Smooth muscle cell (in vitro differentiated cells): ENCODE measurements around the gene DIAPH2. TPM values are rescaled to one million over a fixed set of nuclear protein-coding genes. Genes with fewer than 3 reads are reported as not detected.

ENCODE experiments used
- DNase-seq: peaks from one replicate; lab custom pipeline; 2025; ENCODE audit not compliant: unreplicated experiment; lab: John Stamatoyannopoulos, UW
- H2AFZ ChIP-seq: fragments of 200-600 bp; sonication (generic); 2 replicates; pipeline ENCODE4 v1.6.0; 2016; ENCODE audit warnings: antibody characterized with exemption, low read depth, mild to moderate bottlenecking
- H3F3A ChIP-seq: fragments of 200-600 bp; sonication (generic); 2 replicates; pipeline ENCODE4 v1.6.0; 2017; ENCODE audit warnings: antibody characterized with exemption, low read depth
- H3K27ac ChIP-seq: fragments of 200-600 bp; sonication (generic); 2 replicates; pipeline ENCODE4 v1.5.1; 2016; ENCODE audit warnings: low read depth, mild to moderate bottlenecking
- H3K27me3 ChIP-seq: fragments of 200-600 bp; sonication (generic); 2 replicates; pipeline ENCODE4 v1.6.1; 2016; ENCODE audit warnings: low read depth, mild to moderate bottlenecking
- H3K36me3 ChIP-seq: fragments of 200-600 bp; sonication (generic); 2 replicates; pipeline ENCODE4 v1.5.1; 2016; ENCODE audit warnings: low read depth
- H3K4me1 ChIP-seq: fragments of 200-600 bp; sonication (generic); 2 replicates; pipeline ENCODE4 v1.5.1; 2016; ENCODE audit warnings: low read depth
- H3K4me2 ChIP-seq: fragments of 200-600 bp; sonication (generic); 2 replicates; pipeline ENCODE4 v1.6.0; 2016; ENCODE audit warnings: mild to moderate bottlenecking
- H3K4me3 ChIP-seq: fragments of 200-600 bp; sonication (generic); 2 replicates; pipeline ENCODE4 v1.5.1; 2016; ENCODE audit warnings: mild to moderate bottlenecking
- H3K79me2 ChIP-seq: fragments of 200-600 bp; sonication (generic); 2 replicates; pipeline ENCODE4 v1.6.0; 2016; ENCODE audit warnings: low read depth, mild to moderate bottlenecking
- H3K9ac ChIP-seq: fragments of 200-600 bp; sonication (generic); 2 replicates; pipeline ENCODE4 v1.6.0; 2016; ENCODE audit warnings: low read depth
- H3K9me3 ChIP-seq: fragments of 200-600 bp; sonication (generic); replicated peaks from 2 replicates; pipeline ENCODE4 v1.5.1; 2016; ENCODE audit warnings: low read depth
- H4K20me1 ChIP-seq: fragments of 200-600 bp; sonication (generic); 2 replicates; pipeline ENCODE4 v1.6.0; 2016; ENCODE audit warnings: low read depth
- CTCF ChIP-seq: fragments of 200-600 bp; sonication (generic); IDR thresholded peaks from 2 replicates; pipeline ENCODE4 v1.5.1; 2017; ENCODE audit warnings: borderline replicate concordance, mild to moderate bottlenecking, antibody characterized with exemption; ENCODE audit not compliant: insufficient read depth, poor library complexity, severe bottlenecking
- WGBS: methylation state at CpG from one replicate; pipeline ENCODE4 v1.1.7; 2016; ENCODE audit warnings: low lambda C conversion rate; 5-methylcytosine and 5-hydroxymethylcytosine counted together
- polyA plus RNA-seq: library from polyadenylated mRNA; unstranded; fragments of >200 nt; fragmentation: Nextera tagmentation; extraction: Ambion mirVana; gene quantifications from 2 replicates; pipeline ENCODE4 v1.2.1, GENCODE V29; 2016
- total RNA-seq: library from RNA; depleted of rRNA; stranded (reverse); fragments of >200 nt; gene quantifications from 2 replicates; pipeline ENCODE4 v1.2.3, GENCODE V29; 2014

DIAPH2 gene
- total and polyA plus RNA-seq, 2 experiments from 2014 or later: 12.8 to 19.9 TPM

DNA sequence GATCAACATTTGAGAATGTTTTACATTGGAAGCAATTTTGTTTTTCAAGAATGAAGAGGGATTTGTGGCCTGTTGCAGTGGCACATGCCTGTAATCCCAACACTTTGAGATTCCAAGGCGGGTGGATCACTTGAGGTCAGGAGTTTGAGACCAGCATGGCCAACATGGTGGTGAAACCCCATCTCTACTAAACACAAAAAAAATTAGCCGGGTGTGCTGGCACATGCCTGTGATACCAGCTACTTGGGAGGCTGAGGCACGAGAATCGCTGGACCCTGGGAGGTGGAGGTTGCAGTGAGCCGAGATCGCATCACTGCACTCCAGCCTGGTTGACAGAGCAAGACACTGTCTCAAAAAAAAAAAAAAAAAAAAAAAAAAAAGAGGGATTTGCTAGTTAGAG, 326.9 kb downstream of the DIAPH2 start:
- H3K9ac ChIP-seq: no peak overlapping the region
- H3K4me3 ChIP-seq: no peak overlapping the region
- WGBS: 100% methylated on average over 5 of the region's 6 CpGs

GRCh38 chrX:97016106-97016505, 331.5 kb downstream of the DIAPH2 start:
- Histone ChIP-seq H3K79me2 (no peaks in the 10 kb centered on the region), H3K4me2 (no peak overlapping the region), H4K20me1 (no peaks in the 10 kb centered on the region), H3F3A (no peaks in the 10 kb centered on the region), H3K9ac (no peak overlapping the region), H3K4me3 (no peak overlapping the region), H3K4me1 (peaks cover 5% of the 10 kb centered on the region), H3K27ac (no peak overlapping the region), H3K36me3 (no peaks in the 10 kb centered on the region), H2AFZ (no peak overlapping the region), H3K27me3 (no peaks in the 10 kb centered on the region), H3K9me3 (no peaks in the 10 kb centered on the region)
- DNase-seq: no peak
- no peak for TF ChIP-seq CTCF
- 86% methylated on average over 2 of the region's 2 CpGs for whole genome bisulfite sequencing

More for the DNA sequence above, 326.9 kb downstream of the DIAPH2 start:
- TF ChIP-seq CTCF: no peak
- Histone ChIP-seq H3K9me3 (no peaks in the 10 kb centered on the region), H3F3A (no peaks in the 10 kb centered on the region), H3K4me1 (peaks cover 5% of the 10 kb centered on the region), H3K79me2 (no peaks in the 10 kb centered on the region), H3K27me3 (no peaks in the 10 kb centered on the region), H3K36me3 (no peaks in the 10 kb centered on the region), H4K20me1 (peaks cover 4% of the 10 kb centered on the region), H2AFZ (no peak overlapping the region), H3K27ac (no peak overlapping the region), H3K4me2 (no peak overlapping the region)
- DNase-seq: no peak

DNA sequence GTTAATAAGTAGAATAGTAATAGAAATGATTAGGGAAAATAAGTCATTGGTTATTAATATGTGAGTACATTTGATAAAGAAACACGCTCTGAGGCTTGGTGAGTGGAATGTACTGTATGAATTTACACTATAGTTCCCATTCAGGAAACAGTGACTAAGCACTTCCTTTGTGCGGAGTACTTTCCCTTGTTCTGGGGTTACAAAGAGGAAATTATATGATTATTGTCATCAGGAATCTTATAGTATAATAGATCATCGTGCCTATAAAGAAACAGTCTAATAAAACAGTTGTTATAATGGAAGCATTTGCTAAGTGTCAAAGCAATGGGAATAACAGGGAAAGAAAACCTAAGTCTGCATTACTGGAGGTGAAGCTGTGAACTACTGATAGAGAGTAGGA, 337.0 kb downstream of the DIAPH2 start:
- H4K20me1 ChIP-seq: no peaks in the 10 kb centered on the region
- H3K4me3 ChIP-seq: no peak overlapping the region
- H3K27me3 ChIP-seq: no peaks in the 10 kb centered on the region
- H3K9ac ChIP-seq: no peak overlapping the region
- H2AFZ ChIP-seq: no peak overlapping the region
- no peak overlapping the region for H3K27ac ChIP-seq
- WGBS: 90% methylated on average over 3 of the region's 3 CpGs
- no peak for TF ChIP-seq CTCF
- H3F3A ChIP-seq: no peaks in the 10 kb centered on the region
- H3K4me2 ChIP-seq: no peak overlapping the region
- H3K36me3 ChIP-seq: no peaks in the 10 kb centered on the region
- peaks cover 4% of the 10 kb centered on the region for H3K4me1 ChIP-seq
- H3K9me3 ChIP-seq: no peaks in the 10 kb centered on the region
- no peak for DNase-seq
- no peaks in the 10 kb centered on the region for H3K79me2 ChIP-seq

GRCh38 chrX:97026406-97026805, 341.8 kb downstream of the DIAPH2 start:
- no peak overlapping the region for H3K4me3 ChIP-seq
- no peaks in the 10 kb centered on the region for H3K9me3 ChIP-seq
- no peaks in the 10 kb centered on the region for H3K27me3 ChIP-seq
- H3F3A ChIP-seq: no peaks in the 10 kb centered on the region
- H2AFZ ChIP-seq: no peak overlapping the region
- no peaks in the 10 kb centered on the region for H3K36me3 ChIP-seq
- H3K9ac ChIP-seq: no peak overlapping the region
- H3K27ac ChIP-seq: no peak overlapping the region
- no peak overlapping the region for H3K4me2 ChIP-seq
- WGBS: 43% methylated on average over 2 of the region's 2 CpGs
- no peaks in the 10 kb centered on the region for H3K79me2 ChIP-seq
- no peaks in the 10 kb centered on the region for H4K20me1 ChIP-seq
- DNase-seq: no peak
- H3K4me1 ChIP-seq: peaks cover 19% of the 10 kb centered on the region
- peak; percentile 28 for TF ChIP-seq CTCF
